ENCODE measurements around the gene LBHD1.

Gene LBHD1

GRCh38 chr11:62613291-62613778 lies 58.7 kb downstream of the LBHD1 start:
- DNase-seq = no peak

Measured in CD4-positive, alpha-beta T cell treated with Interleukin-4 for 4 hours (primary cell).